CD4-positive, alpha-beta memory T cell (primary cell): ENCODE measurements around the gene MAP3K21. TPM values are rescaled to one million over a fixed set of nuclear protein-coding genes. Genes with fewer than 3 reads are reported as not detected.

Experiments used
- CTCF ChIA-PET: fragments of 350-600 bp; sonication (Branson Sonifier 250); formaldehyde crosslinking; loops from one replicate; lab custom pipeline; 2021; ENCODE audit warnings: inconsistent platforms; ENCODE audit not compliant: partially characterized antibody; lab: Charles Lee
- POLR2A ChIA-PET: fragments of 350-600 bp; sonication (Branson Sonifier 250); formaldehyde crosslinking; loops from one replicate; lab custom pipeline; 2021; ENCODE audit not compliant: partially characterized antibody; lab: Charles Lee
- DNase-seq, 5 donors: peaks; one replicate each; pipeline versions ENCODE4 v3.0.0 to v3.0.0-alpha.2; 2020 to 2022; ENCODE audit warnings: mixed read lengths in 1 of 5
- H3K27ac ChIP-seq: one replicate; pipeline ENCODE4 v1.7.0; 2013; ENCODE audit warnings: low read depth, low read length
- H3K27me3 ChIP-seq: 2 replicates; pipeline ENCODE4 v1.7.0; 2013; ENCODE audit warnings: mild to moderate bottlenecking, low read length, moderate library complexity; ENCODE audit not compliant: insufficient read depth
- H3K36me3 ChIP-seq: 2 replicates; pipeline ENCODE4 v1.7.0; 2013; ENCODE audit warnings: mild to moderate bottlenecking, low read length, moderate library complexity; ENCODE audit not compliant: insufficient read depth
- H3K4me1 ChIP-seq: 2 replicates; pipeline ENCODE4 v1.7.0; 2013; ENCODE audit warnings: mild to moderate bottlenecking, low read length, moderate library complexity; ENCODE audit not compliant: insufficient read depth
- H3K4me3 ChIP-seq, 2 donors: one replicate each; pipeline ENCODE4 v1.7.0; 2013; ENCODE audit warnings: low read length in 2 of 2, mild to moderate bottlenecking in 1 of 2
- H3K9me3 ChIP-seq, 2 donors: one replicate each; pipeline ENCODE4 v1.7.0; 2013; ENCODE audit warnings: low read length in 2 of 2, control low read depth in 1 of 2; ENCODE audit not compliant: control insufficient read depth in 1 of 2
- H3K27ac Mint-ChIP-seq, 7 donors: one replicate each; pipeline ENCODE4 v1.8.0; 2020 to 2021; ENCODE audit warnings: mixed read lengths in 7 of 7, mild to moderate bottlenecking in 6 of 7, inconsistent platforms in 3 of 7, moderate library complexity in 3 of 7
- H3K27me3 Mint-ChIP-seq, 2 donors: one replicate each; pipeline ENCODE4 v1.8.0; 2020 to 2021; ENCODE audit warnings: mixed read lengths in 2 of 2
- H3K36me3 Mint-ChIP-seq, 2 donors: one replicate each; pipeline ENCODE4 v1.8.0; 2020 to 2021; ENCODE audit warnings: mixed read lengths in 2 of 2, inconsistent platforms in 1 of 2, mild to moderate bottlenecking in 1 of 2
- H3K4me1 Mint-ChIP-seq, 4 donors: one replicate each; pipeline ENCODE4 v1.8.0; 2020 to 2021; ENCODE audit warnings: mixed read lengths in 4 of 4, mild to moderate bottlenecking in 1 of 4
- H3K4me3 Mint-ChIP-seq, 8 donors: one replicate each; pipeline ENCODE4 v1.8.0; 2020 to 2021; ENCODE audit warnings: mixed read lengths in 8 of 8, mild to moderate bottlenecking in 7 of 8, moderate library complexity in 6 of 8, inconsistent platforms in 3 of 8
- H3K9me3 Mint-ChIP-seq, 8 donors: one replicate each; pipeline ENCODE4 v1.8.0; 2020 to 2021; ENCODE audit warnings: mixed read lengths in 8 of 8, mild to moderate bottlenecking in 5 of 8, inconsistent platforms in 3 of 8, moderate library complexity in 1 of 8
- intact Hi-C: fragments of 100-400 bp; cut with micrococcal nuclease; formaldehyde crosslinking; loops from one replicate; pipeline ENCODE4 v1.15.1; 2023
- polyA plus RNA-seq, 2 donors: library from polyadenylated mRNA; unstranded; fragments of 300-500 nt; fragmentation: Illumina TruSeq; gene quantifications; one replicate each; pipeline ENCODE4 v1.2.3, GENCODE V29; 2021
- total RNA-seq, 2 experiments: library from RNA; stranded (reverse); gene quantifications; one replicate each; pipeline ENCODE4 v1.2.3, GENCODE V29; 2021

Gene MAP3K21
- total and polyA plus RNA-seq, 4 experiments from 2014 or later, result 0.69 to 3.0 (median 2.8) TPM; not detected in 1

DNA sequence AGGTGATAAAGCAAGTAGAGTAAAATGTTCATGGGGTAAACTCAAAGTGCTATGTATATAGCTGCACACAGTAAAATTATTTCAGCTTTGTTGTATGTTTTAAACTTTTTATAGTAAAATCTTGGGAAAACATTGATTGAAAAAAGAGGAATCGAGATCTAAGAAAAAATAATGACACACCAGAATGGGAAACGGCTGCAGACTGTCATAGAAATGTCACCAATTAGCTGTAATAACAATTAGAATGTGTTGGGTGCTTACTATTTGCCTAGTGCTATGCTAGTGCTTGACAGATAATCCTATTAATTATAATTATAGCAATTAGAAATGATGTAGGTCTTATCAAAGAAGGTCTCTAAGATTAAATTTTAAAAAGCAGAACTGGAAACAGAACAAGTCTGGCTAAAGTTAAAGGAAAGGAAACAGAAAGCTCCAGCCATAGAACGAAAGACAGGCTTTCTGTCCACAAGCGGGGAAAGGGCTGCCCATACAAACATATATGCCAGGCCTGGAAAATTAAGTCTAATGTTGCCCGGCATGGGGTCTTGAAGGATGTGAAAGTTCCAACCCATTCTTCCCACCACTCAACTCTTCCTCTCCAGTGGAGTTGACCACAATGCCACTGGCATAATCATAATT is 37.0 kb upstream of the MAP3K21 start:
- Histone ChIP-seq H3K36me3 (no peaks in the 10 kb centered on the region), H3K27me3 (no peaks in the 10 kb centered on the region), H3K4me3 (no peak overlapping the region), H3K4me1 (peaks cover 15% of the 10 kb centered on the region), H3K27ac (no peak overlapping the region), H3K9me3 (no peaks in the 10 kb centered on the region)
- Mint-ChIP-seq H3K9me3 (no peaks in the 10 kb centered on the region), H3K27ac (peak overlapping the region in 5 of 7 donors; percentile 8 to 74 (median 58)), H3K4me1 (peaks cover 18 to 36% (median 31%) of the 10 kb centered on the region in 4 donors), H3K27me3 (no peaks in the 10 kb centered on the region), H3K36me3 (peaks cover 20 to 27% of the 10 kb centered on the region in 2 donors), H3K4me3 (no peak overlapping the region)
- DNase-seq, result no peak
- intact Hi-C loops, result no loop called here
- ChIA-PET POLR2A (no interaction called here), CTCF (interaction anchor here (1.4 kb wide), 1 partner anchor 15 kb away, joined by 4 read pairs; no protein-coding TSS in a partner anchor)

DNA sequence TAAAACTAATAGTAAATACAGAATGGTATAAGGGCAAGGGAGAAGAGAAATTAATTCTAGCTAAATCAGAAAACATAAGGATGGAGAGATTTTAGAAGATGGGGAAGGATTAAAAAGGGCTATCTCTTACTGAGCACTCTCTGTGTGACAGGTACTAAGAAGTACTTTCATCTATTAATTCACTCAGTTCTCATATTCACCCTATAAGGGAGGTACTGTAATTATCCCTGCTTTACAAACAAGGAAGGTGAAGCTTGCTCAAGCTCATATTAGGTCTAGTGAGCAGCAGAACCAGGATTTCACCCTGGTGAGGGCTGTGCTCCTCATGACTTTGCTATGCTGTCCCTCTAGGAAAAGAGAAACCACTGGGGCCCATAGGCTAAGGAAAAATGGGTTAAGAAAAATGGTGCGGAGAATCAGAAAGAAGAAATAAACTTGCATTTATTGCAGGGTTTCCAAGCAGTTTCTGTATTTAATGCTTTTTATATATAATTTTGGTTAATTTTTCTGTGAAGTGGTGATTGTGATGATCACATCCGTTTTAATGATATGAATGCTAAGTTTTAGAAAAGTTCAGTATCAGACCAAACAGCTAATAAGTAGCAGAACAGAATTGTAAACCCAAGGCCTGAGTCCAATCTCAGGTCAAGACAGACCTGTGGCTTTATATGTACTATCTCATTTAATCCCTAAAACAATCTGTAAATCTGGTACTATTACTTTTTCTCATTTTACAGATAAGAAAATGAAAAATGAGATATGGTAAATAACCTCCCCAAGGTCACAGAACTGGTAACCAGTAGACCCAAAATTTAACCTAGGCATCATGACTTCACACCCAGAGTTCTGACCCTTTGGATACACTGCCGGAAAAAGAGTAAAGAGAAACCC is 33.7 kb upstream of the MAP3K21 start:
- no peak overlapping the region for H3K27ac ChIP-seq
- H3K27me3 ChIP-seq, result no peaks in the 10 kb centered on the region
- intact Hi-C loops, result no loop called here
- Mint-ChIP-seq H3K36me3 (peaks cover 0 to 17% of the 10 kb centered on the region in 2 donors), H3K4me3 (peak overlapping the region in 7 of 8 donors; percentile 26 to 91 (median 51)), H3K27ac (peak overlapping the region; percentile 27 to 94 (median 81)), H3K27me3 (no peaks in the 10 kb centered on the region), H3K9me3 (no peaks in the 10 kb centered on the region), H3K4me1 (peaks cover 21 to 42% (median 31%) of the 10 kb centered on the region in 4 donors)
- H3K4me3 ChIP-seq, result no peak overlapping the region
- DNase-seq, result no peak
- peaks cover 20% of the 10 kb centered on the region for H3K4me1 ChIP-seq
- H3K36me3 ChIP-seq, result no peaks in the 10 kb centered on the region
- H3K9me3 ChIP-seq, result no peaks in the 10 kb centered on the region
- ChIA-PET CTCF (interaction anchor here (1.0 kb wide), 1 partner anchor 13 kb away, joined by 3 read pairs; no protein-coding TSS in a partner anchor), POLR2A (interaction anchor here (1.0 kb wide), 1 partner anchor 10 kb away, joined by 3 read pairs; no protein-coding TSS in a partner anchor)

DNA sequence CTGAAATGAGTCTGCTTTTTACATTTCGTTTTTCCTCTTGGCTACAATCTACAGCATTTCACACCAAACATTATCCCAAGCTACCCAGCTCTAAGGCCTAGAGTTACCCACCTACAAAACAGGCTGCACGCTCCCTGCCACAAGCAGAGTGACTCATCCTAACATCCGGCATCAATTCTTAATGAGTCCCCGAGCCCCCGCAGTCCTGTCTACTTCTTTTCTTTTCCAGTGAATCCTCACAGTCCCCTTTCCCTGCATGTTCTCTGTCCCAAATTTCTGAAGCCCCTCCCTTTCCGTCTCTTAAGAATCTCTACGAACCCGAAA is 32.6 kb upstream of the MAP3K21 start:
- H3K36me3 Mint-ChIP-seq, result peaks cover 0 to 10% of the 10 kb centered on the region in 2 donors
- intact Hi-C loops, result loop anchor here (1.0 kb wide), 2 partner anchors 13 to 32 kb away; partner anchors contain the start of gene MAP3K21
- H3K36me3 ChIP-seq, result no peaks in the 10 kb centered on the region
- peaks cover 20% of the 10 kb centered on the region for H3K4me1 ChIP-seq
- H3K27ac ChIP-seq, result peak overlapping the region; percentile 63
- ChIA-PET CTCF (interaction anchor here (1.3 kb wide), 1 partner anchor 30 kb away, joined by 3 read pairs; no protein-coding TSS in a partner anchor), POLR2A (interaction anchor here (0.6 to 1.6 kb wide), 7 partner anchors 9 to 116 kb away, joined by 3 to 20 read pairs (median 3); partner anchors contain the start of gene MAP3K21)
- H3K27me3 ChIP-seq, result no peaks in the 10 kb centered on the region
- peak overlapping the region; percentile 81 to 94 (median 90) for H3K27ac Mint-ChIP-seq
- no peaks in the 10 kb centered on the region for H3K27me3 Mint-ChIP-seq
- peak overlapping the region; percentile 86 to 95 (median 90) for H3K4me3 Mint-ChIP-seq
- H3K9me3 ChIP-seq, result no peaks in the 10 kb centered on the region
- H3K9me3 Mint-ChIP-seq, result no peaks in the 10 kb centered on the region
- DNase-seq, result peak in 4 of 5 donors; percentile 28 to 75 (median 38)
- H3K4me1 Mint-ChIP-seq, result peaks cover 21 to 39% (median 28%) of the 10 kb centered on the region in 4 donors
- H3K4me3 ChIP-seq, result peak overlapping the region; percentile 67 to 94

DNA sequence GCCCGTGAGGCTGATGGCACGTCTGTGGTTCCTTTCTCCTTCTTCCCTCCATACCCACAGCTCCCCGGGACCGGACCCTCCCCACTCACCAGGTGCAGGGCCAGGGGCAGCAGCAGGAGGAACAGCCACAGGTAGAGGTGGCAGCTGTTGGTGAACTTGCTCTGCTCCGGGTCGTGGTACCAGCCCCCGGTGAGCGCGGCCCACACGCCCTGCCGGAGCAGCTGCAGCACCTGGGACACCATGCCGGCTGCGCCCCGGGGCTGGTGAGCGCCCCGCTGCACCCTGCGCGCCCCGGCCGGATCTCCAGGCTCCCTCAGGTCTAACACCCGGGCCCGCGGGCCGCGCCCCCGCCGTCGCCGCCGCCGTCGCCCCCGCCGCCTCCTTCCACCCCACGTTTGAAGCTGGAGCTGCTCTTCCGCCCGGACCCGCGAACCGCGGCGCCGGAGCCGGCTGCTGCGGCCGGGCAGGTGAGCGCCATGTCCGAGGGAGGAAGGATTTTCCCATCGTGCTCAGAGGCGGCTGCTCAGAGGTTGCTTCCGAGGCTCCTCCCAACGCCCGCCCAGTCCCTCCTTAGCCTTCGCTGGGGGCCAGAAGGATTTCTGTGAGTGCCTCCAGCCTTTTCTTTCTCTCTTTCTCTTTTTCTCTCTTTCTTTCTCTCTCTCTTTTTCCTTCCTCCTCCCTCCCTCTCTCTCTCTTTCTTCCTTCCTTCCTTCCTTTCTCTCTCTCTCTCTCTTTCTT is 32.1 kb upstream of the MAP3K21 start, which contains the start of gene PCNX2:
PCNX2 (minus strand) TSS at position 489 of the 738 bp plus-strand sequence; CDS start at position 242, 247 bp downstream.
- H3K4me3 Mint-ChIP-seq, result peak within 1 kb of the TSS; percentile 86 to 95 (median 90)
- no peaks in the 10 kb centered on the region for H3K9me3 ChIP-seq
- H3K27ac ChIP-seq, result peak within 1 kb of the TSS; percentile 63
- ChIA-PET POLR2A (interaction anchor here (0.9 to 1.6 kb wide), 7 partner anchors 9 to 115 kb away, joined by 3 to 20 read pairs (median 3); partner anchors contain the start of gene MAP3K21), CTCF (interaction anchor here (0.9 to 1.6 kb wide), 5 partner anchors 9 to 771 kb away, joined by 3 to 5 read pairs (median 3); no protein-coding TSS in a partner anchor)
- no peaks in the 10 kb centered on the region for H3K9me3 Mint-ChIP-seq
- H3K4me1 ChIP-seq, result peaks cover 20% of the 10 kb centered on the region
- H3K36me3 Mint-ChIP-seq, result peaks cover 0 to 10% of the 10 kb centered on the region in 2 donors
- H3K27me3 ChIP-seq, result no peaks in the 10 kb centered on the region
- H3K4me3 ChIP-seq, result peak within 1 kb of the TSS; percentile 67 to 94
- intact Hi-C loops, result loop anchor here (1.0 kb wide), 2 partner anchors 13 to 32 kb away; partner anchors contain the start of gene MAP3K21
- DNase-seq, result peak; percentile 60 to 72 (median 65)
- H3K27ac Mint-ChIP-seq, result peak within 1 kb of the TSS; percentile 81 to 95 (median 92)
- H3K36me3 ChIP-seq, result no peaks in the 10 kb centered on the region
- H3K27me3 Mint-ChIP-seq, result peaks cover 0 to 2% of the 10 kb centered on the region in 2 donors
- peaks cover 21 to 38% (median 28%) of the 10 kb centered on the region in 4 donors for H3K4me1 Mint-ChIP-seq

DNA sequence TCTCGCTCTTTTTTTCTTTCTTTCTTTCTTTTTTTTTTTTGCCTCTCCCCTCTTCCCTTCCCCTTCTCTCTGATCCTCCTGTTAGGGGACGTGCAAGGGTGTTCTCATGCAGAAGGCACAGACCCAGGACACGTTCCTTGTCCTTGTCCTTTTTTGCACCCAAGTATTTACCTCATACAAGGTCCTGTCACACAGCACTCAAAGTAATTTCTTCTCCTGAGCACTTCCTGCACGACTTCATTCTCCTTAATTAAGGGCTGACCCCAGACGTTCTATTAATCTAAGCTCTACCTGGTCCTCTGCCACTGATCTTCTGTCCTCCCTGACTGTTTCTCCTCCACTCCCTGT is 31.6 kb upstream of the MAP3K21 start:
- Mint-ChIP-seq H3K27ac (peak overlapping the region; percentile 81 to 95 (median 88)), H3K27me3 (peaks cover 0 to 4% of the 10 kb centered on the region in 2 donors), H3K36me3 (peaks cover 0 to 8% of the 10 kb centered on the region in 2 donors), H3K4me3 (peak overlapping the region; percentile 86 to 95 (median 90)), H3K4me1 (peaks cover 21 to 37% (median 27%) of the 10 kb centered on the region in 4 donors), H3K9me3 (peaks cover 0 to 2% (median 0%) of the 10 kb centered on the region in 8 donors)
- intact Hi-C loops, result loop anchor here (1.0 kb wide), 2 partner anchors 14 to 31 kb away; partner anchors contain the start of gene MAP3K21
- ChIA-PET POLR2A (interaction anchor here (0.7 to 1.6 kb wide), 4 partner anchors 13 to 33 kb away, joined by 3 to 20 read pairs (median 11); partner anchors contain the start of gene MAP3K21), CTCF (interaction anchor here (0.9 to 1.6 kb wide), 4 partner anchors 9 to 771 kb away, joined by 3 to 5 read pairs (median 4); no protein-coding TSS in a partner anchor)
- Histone ChIP-seq H3K4me1 (peaks cover 20% of the 10 kb centered on the region), H3K9me3 (no peaks in the 10 kb centered on the region), H3K4me3 (peak overlapping the region; percentile 25 to 94), H3K36me3 (no peaks in the 10 kb centered on the region), H3K27ac (peak overlapping the region; percentile 63), H3K27me3 (no peaks in the 10 kb centered on the region)
- no peak for DNase-seq

DNA sequence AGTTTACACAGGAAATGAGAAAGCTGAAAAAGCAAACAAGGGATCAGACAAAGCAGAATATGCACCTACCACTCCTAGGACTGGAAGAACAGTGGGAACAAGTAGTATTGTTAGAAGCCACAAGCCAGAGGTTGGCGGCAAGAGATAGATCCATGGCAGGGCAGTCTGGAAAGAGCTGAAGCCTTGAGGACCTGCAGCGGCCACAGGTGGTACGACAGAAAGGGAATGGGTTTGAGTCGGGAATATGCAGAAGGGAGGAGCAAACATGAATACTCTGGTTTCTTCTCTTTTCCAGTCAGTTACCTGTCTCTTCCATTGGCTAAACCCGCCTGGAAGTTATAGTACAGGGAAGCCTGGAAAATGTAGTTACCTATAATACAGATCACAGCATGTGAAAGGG is 28.1 kb upstream of the MAP3K21 start:
- no peaks in the 10 kb centered on the region for H3K36me3 ChIP-seq
- Mint-ChIP-seq H3K9me3 (peaks cover 0 to 4% (median 0%) of the 10 kb centered on the region in 8 donors), H3K4me3 (no peak overlapping the region), H3K4me1 (peaks cover 8 to 14% (median 12%) of the 10 kb centered on the region in 4 donors), H3K27me3 (peaks cover 2 to 4% of the 10 kb centered on the region in 2 donors), H3K36me3 (peaks cover 0 to 7% of the 10 kb centered on the region in 2 donors), H3K27ac (no peak overlapping the region)
- POLR2A ChIA-PET, result no interaction called here
- CTCF ChIA-PET, result interaction anchor here (1.8 kb wide), 1 partner anchor 767 kb away, joined by 4 read pairs; no protein-coding TSS in a partner anchor
- no peak for DNase-seq
- no peaks in the 10 kb centered on the region for H3K9me3 ChIP-seq
- H3K27ac ChIP-seq, result no peak overlapping the region
- H3K4me1 ChIP-seq, result peaks cover 10% of the 10 kb centered on the region
- intact Hi-C loops, result no loop called here
- no peaks in the 10 kb centered on the region for H3K27me3 ChIP-seq
- H3K4me3 ChIP-seq, result no peak overlapping the region
